ENCODE data around the gene PIGO.

Gene PIGO

DNA sequence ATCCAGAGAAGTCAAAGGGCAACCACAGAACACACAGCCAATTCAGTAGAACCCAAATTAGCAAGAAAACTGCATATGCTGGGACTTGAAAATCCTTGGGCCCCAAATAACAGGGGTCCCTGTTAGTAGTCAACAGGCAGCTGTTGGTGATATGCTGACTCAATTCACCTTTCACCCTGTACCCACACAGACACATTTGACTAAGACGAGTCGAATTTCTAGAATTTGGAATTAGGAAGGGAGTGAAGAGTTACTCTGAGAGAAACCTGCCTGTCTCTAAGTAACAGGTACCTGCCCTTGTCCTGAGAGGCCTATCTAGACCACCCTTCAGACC lies 23.1 kb downstream of the PIGO start:
- peak overlapping the region; percentile 91 to 92 for H3K4me3 Mint-ChIP-seq
- peak overlapping the region; percentile 86 to 95 for H3K27ac Mint-ChIP-seq
- H3K9me3 Mint-ChIP-seq: no peaks in the 10 kb centered on the region
- H3K36me3 Mint-ChIP-seq (ENCODE audit: insufficient read depth): peaks cover 33% of the 10 kb centered on the region
- ATAC-seq (replicated peaks) (no peak), DNase-seq (no peak)
- no peaks in the 10 kb centered on the region for H3K27me3 Mint-ChIP-seq
- peaks cover 36 to 37% of the 10 kb centered on the region in 2 donors for H3K4me1 Mint-ChIP-seq (ENCODE audit: low read depth in 2 of 2)

DNA sequence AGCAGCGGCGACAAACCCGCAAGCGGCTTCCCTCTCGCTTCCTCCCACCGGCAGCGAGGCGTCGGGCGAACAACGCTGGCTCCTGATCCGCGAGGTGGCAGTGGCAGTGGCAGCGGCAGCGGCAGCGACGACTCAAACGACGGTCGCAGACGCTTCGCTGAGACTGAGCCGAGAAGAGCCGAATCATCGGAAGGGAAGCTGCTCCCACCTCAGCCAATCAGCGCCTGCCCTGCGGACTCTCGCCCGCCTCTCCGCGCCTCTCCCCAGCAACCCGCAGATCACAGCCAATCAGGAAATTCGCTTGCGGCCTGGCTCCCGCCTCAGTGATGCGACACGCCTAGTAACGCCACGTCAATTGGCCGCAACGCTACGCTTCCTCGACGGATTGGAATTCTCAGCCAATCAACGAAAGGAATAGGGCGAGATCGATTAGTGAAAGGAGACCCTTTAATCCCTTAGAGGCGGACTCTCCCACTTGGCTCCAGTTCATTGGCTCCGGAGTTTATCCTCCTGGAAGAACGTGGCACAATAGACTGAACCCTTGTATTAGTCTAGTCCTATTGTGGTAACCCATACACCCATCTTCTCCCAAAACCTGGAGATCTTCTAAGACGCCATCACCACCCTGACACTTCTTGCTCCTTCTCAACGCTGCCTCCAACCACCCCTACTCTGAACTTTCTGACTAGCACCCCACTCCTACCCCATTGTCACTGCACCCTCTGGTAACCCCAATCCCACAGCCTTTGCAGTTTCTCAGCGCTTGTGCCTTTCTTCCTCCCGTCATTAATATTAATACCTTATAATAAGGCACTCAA lies 23.7 kb downstream of the PIGO start, which contains the start of gene VCP:
Gene VCP, minus strand, starts transcription at position 165 of the 818 bp plus-strand sequence. CDS start 272 bp downstream, outside the sequence.
- Mint-ChIP-seq H3K36me3 (ENCODE audit: insufficient read depth) (peaks cover 37% of the 10 kb centered on the region), H3K9me3 (no peaks in the 10 kb centered on the region), H3K4me3 (peak within 1 kb of the TSS; percentile 91 to 92), H3K27me3 (no peaks in the 10 kb centered on the region), H3K4me1 (ENCODE audit: low read depth in 2 of 2) (peaks cover 39 to 41% of the 10 kb centered on the region in 2 donors), H3K27ac (peak within 1 kb of the TSS; percentile 86 to 95)
- DNase-seq (peak; percentile 95 to 96 (median 96)), ATAC-seq (replicated peaks) (peak; percentile 85)

DNA sequence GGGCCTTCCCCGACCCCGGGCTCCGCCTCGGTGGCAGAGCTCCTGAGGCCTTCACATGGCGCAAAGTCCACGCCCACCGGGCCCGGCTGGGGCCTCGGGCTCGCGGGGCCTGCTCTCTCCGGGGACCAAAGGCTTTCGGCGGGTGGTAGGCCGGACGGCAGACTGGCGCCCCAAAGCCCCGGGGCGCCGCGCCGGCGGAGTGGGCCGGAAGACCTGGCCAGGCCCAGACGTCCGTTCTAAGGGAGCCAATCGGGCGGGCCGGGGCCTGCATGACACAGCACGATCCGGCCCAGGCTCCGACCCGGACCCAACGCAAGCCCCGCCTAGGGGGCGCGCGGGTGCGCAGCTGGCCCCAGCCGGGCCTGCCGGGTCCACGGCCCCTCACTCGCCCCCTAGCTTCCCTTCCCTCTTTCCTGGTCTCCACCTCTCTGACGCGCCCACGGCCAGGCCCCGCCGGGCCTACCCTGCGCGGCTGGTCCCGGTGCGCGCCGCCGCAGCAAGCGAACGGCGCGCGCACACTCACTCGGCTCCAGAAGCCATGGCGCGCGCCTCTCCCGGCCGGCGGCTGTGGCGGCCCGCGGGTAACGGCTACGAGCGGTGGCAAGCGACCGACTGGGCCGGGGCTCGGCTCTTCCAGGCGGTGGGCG lies 24.5 kb downstream of the PIGO start:
- Mint-ChIP-seq H3K9me3 (no peaks in the 10 kb centered on the region), H3K27ac (peak overlapping the region; percentile 86 to 95), H3K36me3 (ENCODE audit: insufficient read depth) (peaks cover 45% of the 10 kb centered on the region), H3K4me1 (ENCODE audit: low read depth in 2 of 2) (peaks cover 46 to 47% of the 10 kb centered on the region in 2 donors), H3K27me3 (no peaks in the 10 kb centered on the region), H3K4me3 (peak overlapping the region; percentile 91 to 92)
- ATAC-seq (replicated peaks) (peak; percentile 60), DNase-seq (peak; percentile 63 to 70 (median 69))

DNA sequence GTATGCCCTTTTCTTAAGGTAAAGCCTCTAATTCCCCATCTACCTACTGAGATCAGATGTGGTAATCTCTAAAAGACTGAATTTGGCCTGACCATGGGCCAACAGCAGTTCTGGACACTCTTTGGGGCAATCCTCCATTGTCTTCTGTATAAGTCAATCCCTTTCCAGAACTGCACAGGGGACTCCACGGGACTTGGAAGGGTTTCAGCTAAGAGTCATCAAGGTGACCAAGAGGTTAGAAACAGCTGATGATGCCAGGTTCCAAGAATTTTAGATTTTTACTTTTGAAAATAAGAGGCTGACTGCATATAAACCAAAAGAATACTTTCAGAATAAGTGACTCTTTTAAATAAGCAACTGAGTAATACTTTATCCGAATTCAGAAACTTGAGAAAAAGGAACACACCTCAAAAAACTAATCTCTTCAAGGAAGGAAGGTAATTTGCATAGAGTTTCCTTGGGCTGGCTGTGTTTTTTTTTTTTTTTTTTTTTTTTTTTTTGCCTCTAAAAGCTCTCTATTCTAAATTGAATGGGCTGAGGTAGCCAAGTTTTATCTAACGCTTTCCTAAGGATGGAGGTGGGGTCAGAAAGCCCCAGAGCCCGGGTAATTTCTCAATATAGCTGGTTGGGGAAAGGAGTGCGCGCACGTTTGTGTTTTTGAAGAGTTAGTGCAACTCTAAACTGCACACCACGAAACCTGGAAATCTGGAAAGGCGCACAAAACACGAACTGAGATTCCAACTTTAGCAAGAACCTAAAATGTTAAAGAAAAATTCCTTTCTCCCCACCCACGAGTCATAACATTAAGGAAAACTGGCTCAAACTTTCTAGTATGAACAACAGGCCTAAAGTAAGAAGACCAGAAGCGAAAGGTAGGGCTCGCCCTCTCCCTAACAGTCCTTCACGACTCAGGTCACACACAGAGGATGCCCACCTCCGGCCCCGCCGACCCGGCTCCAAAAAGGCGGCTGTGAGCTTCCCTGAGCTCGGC lies 25.3 kb downstream of the PIGO start:
- H3K27me3 Mint-ChIP-seq: no peaks in the 10 kb centered on the region
- peak overlapping the region; percentile 86 to 95 for H3K27ac Mint-ChIP-seq
- DNase-seq (no peak), ATAC-seq (replicated peaks) (no peak)
- peaks cover 46 to 49% of the 10 kb centered on the region in 2 donors for H3K4me1 Mint-ChIP-seq (ENCODE audit: low read depth in 2 of 2)
- H3K9me3 Mint-ChIP-seq: no peaks in the 10 kb centered on the region
- peak overlapping the region; percentile 91 to 92 for H3K4me3 Mint-ChIP-seq
- H3K36me3 Mint-ChIP-seq (ENCODE audit: insufficient read depth): peaks cover 53% of the 10 kb centered on the region

DNA sequence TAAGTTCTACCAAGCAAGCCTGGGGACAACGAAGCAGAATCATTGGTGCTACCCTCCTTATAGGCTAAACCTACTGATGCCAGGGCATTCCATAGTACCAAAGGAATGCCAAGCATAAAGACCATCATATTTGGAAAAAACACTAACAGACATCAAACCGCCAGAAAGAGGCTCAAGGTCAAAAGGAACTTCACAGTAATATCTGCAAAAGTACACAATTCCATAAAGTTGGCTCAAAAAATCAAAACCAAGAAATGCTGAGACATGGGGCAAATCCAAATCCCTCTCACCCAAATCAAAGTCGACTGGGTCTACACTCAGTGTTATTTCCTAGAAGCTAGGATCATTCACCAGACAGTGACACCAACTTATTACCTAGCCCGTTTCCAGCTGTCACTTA lies 27.4 kb downstream of the PIGO start:
- no peaks in the 10 kb centered on the region for H3K27me3 Mint-ChIP-seq
- peak overlapping the region in 1 of 2 donors; percentile 95 for H3K27ac Mint-ChIP-seq
- no peak for DNase-seq
- peak overlapping the region; percentile 5 to 92 for H3K4me3 Mint-ChIP-seq
- H3K4me1 Mint-ChIP-seq (ENCODE audit: low read depth in 2 of 2): peaks cover 46 to 49% of the 10 kb centered on the region in 2 donors
- ATAC-seq (replicated peaks): no peak
- no peaks in the 10 kb centered on the region for H3K9me3 Mint-ChIP-seq
- peaks cover 71% of the 10 kb centered on the region for H3K36me3 Mint-ChIP-seq (ENCODE audit: insufficient read depth)

DNA sequence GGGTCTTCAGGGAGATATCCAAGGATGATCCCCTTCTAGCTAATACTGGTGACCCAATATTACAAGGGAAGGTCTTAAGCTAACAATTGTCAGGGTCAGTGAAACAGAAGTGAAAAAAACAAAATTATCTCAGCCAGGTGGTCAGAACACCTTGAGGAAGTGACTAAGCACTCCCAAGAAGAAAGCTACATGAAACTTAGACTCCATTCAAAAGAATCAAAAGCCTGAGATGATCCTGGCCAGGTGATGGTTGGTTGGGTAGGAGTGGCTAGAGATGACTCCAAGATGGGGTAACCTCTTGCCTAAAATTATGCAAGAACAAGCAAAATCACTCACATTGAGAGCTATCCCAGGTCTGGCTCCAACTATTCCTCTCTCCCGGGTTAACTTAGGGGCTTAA lies 29.3 kb downstream of the PIGO start:
- Mint-ChIP-seq H3K36me3 (ENCODE audit: insufficient read depth) (peaks cover 84% of the 10 kb centered on the region), H3K4me1 (ENCODE audit: low read depth in 2 of 2) (peaks cover 44 to 47% of the 10 kb centered on the region in 2 donors), H3K9me3 (no peaks in the 10 kb centered on the region), H3K4me3 (peak overlapping the region in 1 of 2 donors; percentile 31), H3K27ac (peak overlapping the region in 1 of 2 donors; percentile 46), H3K27me3 (no peaks in the 10 kb centered on the region)
- ATAC-seq (replicated peaks) (no peak), DNase-seq (no peak)

DNA sequence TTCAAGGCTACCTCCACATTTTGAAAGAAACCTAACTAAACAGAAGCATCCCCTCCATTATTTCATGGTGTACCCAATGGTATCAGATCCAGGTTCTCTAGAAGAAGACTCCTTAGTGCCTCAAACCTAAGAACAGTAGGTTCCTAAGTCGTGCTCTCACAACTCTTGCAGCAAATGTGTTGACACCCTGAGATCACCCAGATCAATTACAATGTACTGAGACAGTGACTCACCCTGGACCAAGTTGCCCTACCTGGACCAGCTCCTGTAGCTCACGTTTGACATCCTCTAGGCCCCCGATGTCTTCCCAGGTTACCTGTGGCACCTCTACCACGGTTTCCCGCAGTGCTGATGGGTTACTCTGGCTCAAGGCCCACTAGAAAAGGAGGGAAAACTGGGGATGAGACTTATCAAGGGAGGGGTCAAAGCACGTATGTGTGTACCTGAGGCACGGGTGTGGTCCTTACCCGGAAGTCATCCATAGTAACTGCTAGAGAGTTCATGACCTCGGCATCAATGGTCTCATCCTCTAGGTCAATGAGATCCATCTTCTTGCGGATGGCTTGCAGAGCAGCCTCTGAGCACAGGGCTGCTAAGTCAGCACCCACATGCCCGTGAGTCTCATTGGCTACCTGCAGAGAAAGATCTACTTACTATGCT lies 35.7 kb downstream of the PIGO start:
- peak overlapping the region in 1 of 2 donors; percentile 85 for H3K27ac Mint-ChIP-seq
- DNase-seq (no peak), ATAC-seq (replicated peaks) (no peak)
- H3K9me3 Mint-ChIP-seq: no peaks in the 10 kb centered on the region
- H3K4me1 Mint-ChIP-seq (ENCODE audit: low read depth in 2 of 2): peaks cover 4 to 6% of the 10 kb centered on the region in 2 donors
- H3K27me3 Mint-ChIP-seq: no peaks in the 10 kb centered on the region
- peaks cover 99% of the 10 kb centered on the region for H3K36me3 Mint-ChIP-seq (ENCODE audit: insufficient read depth)
- H3K4me3 Mint-ChIP-seq: no peak overlapping the region

DNA sequence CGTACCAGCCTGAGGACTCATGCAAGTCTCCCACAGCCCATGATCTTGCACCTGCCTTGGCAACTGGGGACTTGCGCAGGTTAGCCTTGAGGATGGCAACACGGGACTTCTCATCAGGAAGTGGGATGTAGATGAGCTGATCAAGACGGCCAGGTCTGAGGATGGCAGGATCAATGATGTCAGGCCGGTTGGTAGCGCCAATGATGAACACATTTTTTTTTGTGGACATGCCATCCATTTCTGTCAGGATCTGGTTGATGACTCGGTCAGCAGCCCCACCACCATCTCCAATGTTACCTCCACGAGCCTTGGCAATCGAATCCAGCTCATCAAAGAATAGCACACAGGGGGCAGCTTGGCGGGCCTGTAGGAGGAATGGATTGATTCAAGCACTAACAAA lies 37.0 kb downstream of the PIGO start:
- peaks cover 99% of the 10 kb centered on the region for H3K36me3 Mint-ChIP-seq (ENCODE audit: insufficient read depth)
- H3K4me3 Mint-ChIP-seq: peak overlapping the region in 1 of 2 donors; percentile 11
- H3K4me1 Mint-ChIP-seq (ENCODE audit: low read depth in 2 of 2): peaks cover 4 to 6% of the 10 kb centered on the region in 2 donors
- ATAC-seq (replicated peaks): no peak
- no peaks in the 10 kb centered on the region for H3K9me3 Mint-ChIP-seq
- DNase-seq: no peak
- H3K27ac Mint-ChIP-seq: peak overlapping the region in 1 of 2 donors; percentile 85
- H3K27me3 Mint-ChIP-seq: no peaks in the 10 kb centered on the region

DNA sequence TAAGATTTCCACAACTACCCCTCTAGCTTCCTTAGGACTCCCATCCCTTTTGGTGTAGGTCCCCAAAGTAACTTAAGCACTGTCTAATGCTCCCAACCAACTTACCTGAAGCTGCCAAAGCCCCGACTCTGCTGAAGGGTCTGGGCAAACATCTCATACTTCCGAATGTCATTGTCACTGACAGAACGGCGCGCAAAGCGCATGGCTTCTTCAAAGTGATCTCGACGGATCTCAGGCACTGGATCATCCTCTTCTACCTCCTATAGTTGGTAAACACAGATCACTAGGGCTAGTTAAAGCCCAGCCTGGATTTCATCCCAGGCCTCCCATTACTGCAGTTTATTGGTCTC lies 39.1 kb downstream of the PIGO start:
- Mint-ChIP-seq H3K9me3 (no peaks in the 10 kb centered on the region), H3K4me3 (peak overlapping the region in 1 of 2 donors; percentile 59), H3K27ac (peak overlapping the region; percentile 66 to 79), H3K27me3 (no peaks in the 10 kb centered on the region), H3K4me1 (ENCODE audit: low read depth in 2 of 2) (peaks cover under 1 to 4% of the 10 kb centered on the region in 2 donors), H3K36me3 (ENCODE audit: insufficient read depth) (peaks cover 99% of the 10 kb centered on the region)
- ATAC-seq (replicated peaks): no peak
- no peak for DNase-seq

DNA sequence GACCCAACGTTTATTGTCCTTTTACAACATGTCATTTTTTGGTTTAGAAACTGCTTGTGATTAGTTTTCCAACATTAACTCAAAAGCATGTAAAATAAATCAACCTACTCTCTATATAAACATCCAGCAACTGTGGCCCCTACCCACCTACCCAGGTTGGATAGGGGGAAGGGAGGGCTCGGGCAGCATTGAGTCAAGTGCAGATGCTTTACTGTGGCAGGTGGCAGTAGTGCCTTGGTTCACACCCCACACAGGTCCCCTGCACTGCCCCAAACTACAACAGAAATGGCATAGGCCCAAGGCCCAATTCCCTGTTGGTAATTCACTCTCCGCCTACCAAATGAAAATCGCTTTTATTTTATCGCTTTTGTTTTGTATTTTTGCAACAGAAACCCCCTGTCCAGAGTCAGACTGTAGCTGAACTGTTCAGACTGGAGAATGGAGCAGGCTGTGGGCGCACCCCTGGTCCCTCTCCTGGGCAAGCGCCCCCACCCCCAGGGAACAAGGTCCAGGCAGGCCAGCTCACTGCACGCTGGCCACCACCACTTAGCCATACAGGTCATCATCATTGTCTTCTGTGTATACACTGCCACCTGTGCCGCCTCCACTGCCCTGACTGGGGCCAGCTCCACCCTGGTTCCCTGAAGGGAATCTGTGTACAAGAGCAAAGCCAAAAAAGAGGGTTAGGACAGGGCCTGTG lies 39.7 kb downstream of the PIGO start:
- no peaks in the 10 kb centered on the region for H3K9me3 Mint-ChIP-seq
- H3K36me3 Mint-ChIP-seq (ENCODE audit: insufficient read depth): peaks cover 99% of the 10 kb centered on the region
- ATAC-seq (replicated peaks) (peak; percentile 25), DNase-seq (no peak)
- H3K4me3 Mint-ChIP-seq: peak overlapping the region in 1 of 2 donors; percentile 59
- H3K27me3 Mint-ChIP-seq: no peaks in the 10 kb centered on the region
- H3K4me1 Mint-ChIP-seq (ENCODE audit: low read depth in 2 of 2): peaks cover 0 to 4% of the 10 kb centered on the region in 2 donors
- H3K27ac Mint-ChIP-seq: peak overlapping the region; percentile 66 to 79

DNA sequence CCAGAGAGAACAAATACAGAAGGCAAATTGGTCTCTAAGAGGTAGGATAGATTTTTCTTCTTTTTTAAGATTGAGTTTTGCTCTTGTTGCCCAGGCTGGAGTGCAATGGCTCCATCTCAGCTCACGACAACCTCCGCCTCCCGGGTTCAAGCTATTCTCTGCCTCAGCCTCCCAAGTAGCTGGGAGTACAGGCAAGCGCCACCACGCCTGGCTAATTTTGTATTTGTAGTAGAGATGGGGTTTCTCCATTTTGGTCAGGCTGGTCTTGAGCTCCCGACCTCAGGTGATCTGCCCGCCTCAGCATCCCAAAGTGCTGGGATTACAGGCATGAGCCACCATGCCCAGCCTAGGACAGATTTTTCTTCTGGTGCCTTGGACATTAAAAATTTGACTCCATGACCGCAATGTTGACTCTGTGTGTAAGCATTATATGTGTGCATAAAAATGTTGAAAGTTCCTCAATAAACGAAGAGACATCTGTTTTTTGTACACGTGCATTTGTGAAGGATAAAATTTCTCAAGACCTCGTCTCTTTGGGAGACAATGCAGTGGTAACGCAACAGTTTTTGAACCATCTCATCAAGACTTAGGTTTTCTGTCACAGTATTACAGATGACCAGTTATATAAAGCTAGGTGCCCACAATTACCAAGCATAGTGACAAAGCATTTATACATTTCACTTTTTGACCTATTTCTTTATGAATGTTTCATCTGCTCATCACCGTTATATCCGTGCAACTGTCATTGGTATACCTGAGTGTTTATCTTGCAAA lies 41.3 kb downstream of the PIGO start:
- no peaks in the 10 kb centered on the region for H3K9me3 Mint-ChIP-seq
- peak overlapping the region in 1 of 2 donors; percentile 39 for H3K27ac Mint-ChIP-seq
- ATAC-seq (replicated peaks) (no peak), DNase-seq (no peak)
- no peaks in the 10 kb centered on the region for H3K27me3 Mint-ChIP-seq
- H3K4me1 Mint-ChIP-seq (ENCODE audit: low read depth in 2 of 2): peaks cover 6 to 7% of the 10 kb centered on the region in 2 donors
- peaks cover 99% of the 10 kb centered on the region for H3K36me3 Mint-ChIP-seq (ENCODE audit: insufficient read depth)
- no peak overlapping the region for H3K4me3 Mint-ChIP-seq
